ENCODE measurements around the gene SELPLG.

DNA sequence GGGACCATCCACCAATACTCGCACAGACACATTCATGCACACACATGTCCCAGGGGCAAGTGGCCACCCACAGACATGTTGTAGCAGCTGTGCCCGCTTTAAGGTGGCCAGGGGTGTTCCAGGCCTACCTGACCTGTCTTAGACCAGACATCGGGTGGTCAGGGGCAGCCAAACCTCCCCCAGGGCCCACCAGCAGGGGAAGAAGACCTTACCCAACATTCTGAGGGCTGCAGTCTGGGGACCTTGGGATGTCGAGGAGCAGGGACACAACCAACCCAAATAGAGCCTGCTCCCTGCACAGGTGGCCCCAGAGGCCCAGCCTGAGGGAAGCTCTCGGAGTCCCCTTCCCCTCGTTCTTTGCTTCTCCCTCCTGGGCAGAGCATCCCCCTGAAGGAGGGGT is 34.2 kb downstream of the SELPLG start:
- TF ChIP-seq, protein P1, sequence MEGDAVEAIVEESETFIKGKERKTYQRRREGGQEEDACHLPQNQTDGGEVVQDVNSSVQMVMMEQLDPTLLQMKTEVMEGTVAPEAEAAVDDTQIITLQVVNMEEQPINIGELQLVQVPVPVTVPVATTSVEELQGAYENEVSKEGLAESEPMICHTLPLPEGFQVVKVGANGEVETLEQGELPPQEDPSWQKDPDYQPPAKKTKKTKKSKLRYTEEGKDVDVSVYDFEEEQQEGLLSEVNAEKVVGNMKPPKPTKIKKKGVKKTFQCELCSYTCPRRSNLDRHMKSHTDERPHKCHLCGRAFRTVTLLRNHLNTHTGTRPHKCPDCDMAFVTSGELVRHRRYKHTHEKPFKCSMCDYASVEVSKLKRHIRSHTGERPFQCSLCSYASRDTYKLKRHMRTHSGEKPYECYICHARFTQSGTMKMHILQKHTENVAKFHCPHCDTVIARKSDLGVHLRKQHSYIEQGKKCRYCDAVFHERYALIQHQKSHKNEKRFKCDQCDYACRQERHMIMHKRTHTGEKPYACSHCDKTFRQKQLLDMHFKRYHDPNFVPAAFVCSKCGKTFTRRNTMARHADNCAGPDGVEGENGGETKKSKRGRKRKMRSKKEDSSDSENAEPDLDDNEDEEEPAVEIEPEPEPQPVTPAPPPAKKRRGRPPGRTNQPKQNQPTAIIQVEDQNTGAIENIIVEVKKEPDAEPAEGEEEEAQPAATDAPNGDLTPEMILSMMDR (IDR thresholded peaks at IDR 0.05): no peak
- TF ChIP-seq POLR2A (IDR thresholded peaks at IDR 0.05): no peak
